GM19397 (cell line): ENCODE data around the gene HDAC8.
"Not testable (repeated sequence)": the region's sequence is repeated elsewhere in the genome, so short reads cannot be mapped to it uniquely, and the experiment has no call there.

Experiments
- ATAC-seq: cut with Tn5 transposase; IDR thresholded peaks from one replicate; pipeline ENCODE4 v1.9.1; 2021; ENCODE audit warnings: mild to moderate bottlenecking, moderate library complexity; ENCODE audit not compliant: unreplicated experiment

The HDAC8 gene

DNA sequence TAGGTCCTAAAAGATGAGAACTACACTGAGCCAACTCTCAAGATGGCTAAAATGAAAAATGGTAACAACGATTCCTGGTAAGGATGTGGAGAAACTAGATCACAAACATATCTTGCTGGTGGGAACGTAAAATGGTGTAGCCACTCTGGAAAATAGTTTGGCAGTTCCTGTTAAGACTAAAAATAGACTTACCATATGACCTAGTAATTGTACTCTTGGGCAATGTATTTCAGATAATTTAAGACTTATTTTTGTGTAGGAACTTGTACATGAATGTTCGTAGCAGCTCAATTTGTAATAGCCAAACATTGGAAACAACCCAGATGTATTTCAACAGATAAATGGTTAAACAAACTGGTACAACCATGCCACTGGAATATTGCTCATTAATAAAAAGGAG, 106.2 kb downstream of the HDAC8 start:
- ATAC-seq: no peak

DNA sequence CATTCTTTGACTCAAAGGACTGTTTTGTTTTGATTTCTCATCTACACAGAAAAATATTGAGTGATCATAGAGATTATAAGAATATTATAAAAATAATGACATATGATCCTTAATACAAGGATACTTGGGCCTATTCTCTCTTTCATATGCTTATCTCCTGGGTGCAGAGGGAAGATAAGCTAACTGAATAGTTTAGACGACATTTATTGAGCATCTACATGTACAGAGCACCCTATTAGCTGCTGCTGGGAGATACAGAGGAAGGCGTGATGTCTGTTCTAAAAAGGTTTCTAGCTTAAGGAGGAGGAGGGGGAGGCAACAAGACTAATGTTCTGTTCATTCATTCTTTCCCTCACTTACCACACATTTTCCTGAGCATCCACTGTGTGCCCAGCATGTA, 106.8 kb downstream of the HDAC8 start:
- ATAC-seq: no peak

DNA sequence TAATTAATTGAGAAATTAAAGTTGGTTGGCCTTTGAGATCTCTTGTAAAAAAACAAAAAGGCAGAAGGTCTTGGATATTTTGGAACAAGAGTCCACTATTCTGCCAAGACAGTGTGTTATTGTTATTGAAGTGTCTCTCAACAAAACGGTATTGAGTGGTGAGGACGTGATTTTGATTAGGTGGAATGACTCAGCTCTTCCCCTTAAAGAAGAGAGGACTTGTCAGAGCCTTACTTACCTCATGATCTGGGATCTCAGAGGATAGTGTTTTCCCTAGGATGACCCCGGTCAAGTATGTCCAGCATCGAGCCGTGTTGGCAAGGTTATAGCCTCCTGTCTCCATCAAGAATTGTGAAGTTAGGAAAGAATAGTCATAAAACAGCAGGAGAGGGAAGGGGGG, 110.9 kb downstream of the HDAC8 start:
- ATAC-seq: no peak

DNA sequence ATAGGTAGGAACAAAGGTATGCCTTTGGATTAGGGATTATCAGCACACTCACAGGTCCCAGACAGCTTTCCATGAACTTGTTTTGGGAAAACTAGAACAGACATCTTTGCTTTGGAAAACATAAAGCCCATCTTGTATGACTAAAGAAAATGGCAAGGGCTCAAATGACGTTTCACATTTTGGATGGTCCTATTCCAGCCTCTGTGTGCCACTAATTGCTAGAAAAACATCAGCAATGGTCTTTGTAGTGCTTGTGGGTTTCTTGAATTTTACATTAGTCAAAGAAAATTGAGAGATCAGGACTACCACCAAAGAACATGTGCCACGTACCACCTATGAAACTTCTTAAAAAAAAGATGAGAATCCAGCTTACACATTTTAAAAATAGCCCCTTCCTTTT, 111.4 kb downstream of the HDAC8 start:
- ATAC-seq: no peak

DNA sequence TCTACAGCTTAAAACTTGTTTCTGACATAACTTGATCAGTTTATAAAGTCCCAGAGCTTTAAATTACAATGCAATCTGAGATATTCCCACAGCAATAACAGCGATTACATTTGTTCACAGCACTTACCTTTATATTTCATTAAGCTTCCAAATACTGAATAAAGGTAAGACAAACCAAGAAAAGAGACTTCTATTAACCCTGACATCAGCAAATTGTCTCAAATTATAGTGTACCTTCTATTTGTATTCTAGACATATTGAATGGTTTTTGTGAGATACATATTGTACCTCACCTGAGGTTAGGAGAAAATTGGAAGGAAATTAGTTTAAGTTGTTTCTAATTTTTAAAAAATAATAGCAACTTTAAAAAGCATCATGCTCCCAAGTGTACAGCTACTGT, 111.9 kb downstream of the HDAC8 start:
- no peak for ATAC-seq

DNA sequence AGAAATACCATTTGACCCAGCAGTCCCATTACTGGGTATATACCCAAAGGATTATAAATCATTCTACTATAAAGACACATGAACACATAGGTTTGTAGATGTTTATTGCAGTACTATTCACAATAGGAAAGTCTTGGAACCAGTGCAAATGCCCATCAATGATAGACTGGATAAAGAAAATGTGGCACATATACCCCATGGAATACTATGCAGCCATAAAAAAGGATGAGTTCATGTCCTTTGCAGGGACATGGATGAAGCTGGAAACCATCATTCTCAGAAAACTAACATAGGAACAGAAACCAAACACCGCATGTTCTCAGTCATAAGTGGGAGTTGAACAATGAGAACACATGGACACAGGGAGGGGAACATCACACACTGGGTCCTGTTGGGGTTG, 123.6 kb downstream of the HDAC8 start:
- not testable (repeated sequence) for ATAC-seq

DNA sequence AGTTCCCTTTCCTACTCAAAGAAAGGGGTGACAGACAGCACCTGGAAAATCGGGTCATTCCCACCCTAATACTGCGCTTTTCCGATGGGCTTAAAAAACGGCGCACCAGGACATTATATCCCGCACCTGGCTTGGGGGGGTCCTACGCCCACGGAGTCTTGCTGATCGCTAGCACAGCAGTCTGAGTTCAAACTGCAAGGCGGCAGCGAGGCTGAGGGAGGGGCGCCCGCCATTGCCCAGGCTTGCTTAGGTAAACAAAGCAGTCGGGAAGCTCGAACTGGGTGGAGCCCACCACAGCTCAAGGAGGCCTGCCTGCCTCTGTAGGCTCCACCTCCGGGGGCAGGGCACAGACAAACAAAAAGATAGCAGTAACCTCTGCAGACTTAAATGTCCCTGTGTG, 131.9 kb downstream of the HDAC8 start:
- not testable (repeated sequence) for ATAC-seq

DNA sequence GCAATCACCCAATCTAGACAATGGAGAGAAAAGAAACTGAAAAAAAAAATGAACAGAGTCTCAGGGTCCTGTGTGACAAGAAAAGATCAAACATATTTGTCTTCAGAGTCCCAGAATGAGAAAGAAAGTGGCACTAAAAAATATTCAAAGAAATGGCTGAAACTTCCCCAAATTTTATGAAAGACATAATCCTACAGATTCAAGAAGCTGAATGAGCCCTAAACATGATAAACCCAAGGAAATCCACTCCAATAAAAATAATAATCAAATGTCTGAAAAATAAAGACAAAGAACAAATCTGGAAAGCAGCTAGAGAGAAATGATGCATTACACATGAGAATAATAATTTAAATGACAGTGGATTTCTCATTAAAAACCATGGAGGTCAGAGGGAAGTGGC, 136.6 kb downstream of the HDAC8 start:
- no peak for ATAC-seq

DNA sequence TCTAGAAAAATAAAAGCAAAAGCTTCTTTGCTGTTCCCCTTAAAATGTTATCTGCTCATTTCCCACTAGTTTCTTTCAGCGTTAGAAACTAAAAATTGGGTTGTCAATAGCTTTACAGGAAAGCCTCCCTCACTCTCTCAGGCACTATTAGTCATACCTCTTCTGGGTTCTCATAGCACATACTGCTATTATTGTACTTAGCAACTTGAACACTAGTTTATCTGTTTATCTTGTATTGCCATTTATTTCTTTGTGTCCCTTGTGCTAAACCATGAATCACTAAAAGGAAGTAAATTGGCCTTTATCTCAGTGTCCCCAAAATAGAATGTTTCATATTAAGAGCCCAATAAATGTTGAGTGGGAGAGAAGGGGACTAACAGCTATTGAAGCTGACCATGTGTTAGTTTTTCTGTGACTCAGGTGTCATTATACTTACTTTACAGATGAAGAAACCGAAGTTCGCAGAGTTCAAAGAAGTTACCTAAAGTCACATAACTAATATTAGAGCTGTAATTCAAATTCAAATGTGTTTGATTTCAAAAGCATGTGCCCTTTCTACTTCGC, 142.2 kb downstream of the HDAC8 start:
- no peak for ATAC-seq

DNA sequence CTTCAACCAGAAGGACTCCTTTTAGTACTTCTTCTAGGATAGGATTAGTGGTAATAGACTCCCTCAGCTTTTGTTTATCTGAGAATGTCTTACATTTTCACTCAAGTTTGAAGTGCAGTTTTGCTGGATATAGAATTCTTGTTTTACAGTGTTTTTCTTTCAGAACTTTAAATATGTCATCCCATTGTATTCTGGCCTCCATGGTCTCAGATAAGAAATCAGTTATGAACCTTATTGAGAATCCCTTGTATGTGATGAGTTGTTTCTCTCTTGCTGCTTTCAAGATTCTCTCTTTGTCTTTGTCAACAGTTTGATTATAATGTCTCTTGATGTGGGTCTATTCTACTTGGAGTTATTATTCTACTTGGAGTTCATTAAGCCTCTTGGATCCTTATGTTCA, 150.8 kb downstream of the HDAC8 start:
- ATAC-seq: no peak

DNA sequence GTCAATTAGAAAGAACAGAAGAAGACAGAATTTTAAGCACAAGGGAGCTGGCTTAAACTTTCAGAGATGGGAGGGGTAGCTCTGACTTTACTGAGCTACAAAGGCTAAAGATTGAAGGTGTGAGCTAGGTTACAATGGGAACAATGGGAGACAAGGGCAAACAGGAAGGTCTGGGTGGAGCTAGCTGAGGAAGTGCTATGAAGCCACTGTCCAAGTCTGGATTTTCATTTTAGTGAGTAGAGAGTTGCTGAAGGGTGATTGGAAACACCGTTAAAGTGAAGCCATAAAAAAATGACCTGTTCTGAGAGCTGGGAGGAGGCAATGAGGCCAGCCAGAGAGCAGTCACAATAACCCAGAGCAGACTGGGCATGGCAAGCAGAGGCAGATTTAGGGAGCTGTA, 162.7 kb downstream of the HDAC8 start:
- no peak for ATAC-seq

DNA sequence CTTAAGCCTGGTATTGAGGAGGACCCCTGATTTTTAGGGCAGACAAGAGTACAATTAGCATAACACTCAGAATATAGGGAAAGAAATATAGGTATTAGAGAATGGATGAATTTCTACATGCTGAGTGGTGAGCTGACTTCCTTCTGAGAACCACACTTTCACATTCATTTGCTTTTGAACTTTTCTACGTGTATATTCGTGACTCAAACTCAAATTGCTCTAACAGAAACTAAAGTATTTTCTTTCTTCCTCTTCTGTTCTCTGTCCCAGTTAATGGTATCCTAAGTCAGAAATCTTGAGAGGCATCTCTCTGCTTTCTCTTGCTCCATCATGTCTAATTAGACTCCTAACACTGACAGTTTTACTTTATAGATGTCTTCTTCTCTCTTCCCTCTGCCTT, 163.8 kb downstream of the HDAC8 start:
- no peak for ATAC-seq

DNA sequence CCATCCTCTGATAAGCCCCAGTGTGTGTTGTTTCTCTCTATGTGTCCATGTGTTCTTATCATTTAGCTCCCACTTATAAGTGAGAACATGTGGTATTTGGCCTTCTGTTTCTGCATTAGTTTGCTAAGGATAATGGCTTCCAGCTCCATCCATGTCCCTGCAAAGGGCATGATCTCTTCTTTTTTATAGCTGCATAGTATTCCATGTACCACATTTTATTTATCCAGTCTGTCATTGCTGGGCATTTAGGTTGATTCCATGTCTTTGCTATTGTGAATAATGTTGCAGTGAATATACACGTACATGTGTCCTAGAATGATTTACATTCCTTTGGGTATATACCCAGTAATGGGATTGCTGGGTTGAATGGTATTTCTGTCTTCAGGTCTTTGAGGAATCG, 167.5 kb downstream of the HDAC8 start:
- not testable (repeated sequence) for ATAC-seq

DNA sequence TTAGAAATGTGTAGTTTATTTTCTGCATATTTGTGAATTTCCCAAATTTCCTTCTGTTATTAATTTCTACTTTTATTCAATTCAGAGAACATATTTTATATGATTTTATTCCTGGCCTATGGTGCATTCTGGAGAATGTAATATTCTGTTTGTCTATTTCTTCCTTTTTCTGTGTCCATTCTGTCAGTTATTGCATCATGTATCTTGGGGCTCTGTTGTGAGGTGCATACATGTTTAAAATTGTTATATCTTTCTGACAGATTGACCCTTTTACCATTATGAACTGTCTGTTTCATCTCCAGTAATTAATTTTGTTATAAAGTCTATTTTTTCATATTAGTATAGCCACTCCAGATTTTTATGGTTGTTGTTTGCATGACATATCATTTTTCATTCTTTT, 170.0 kb downstream of the HDAC8 start:
- no peak for ATAC-seq

DNA sequence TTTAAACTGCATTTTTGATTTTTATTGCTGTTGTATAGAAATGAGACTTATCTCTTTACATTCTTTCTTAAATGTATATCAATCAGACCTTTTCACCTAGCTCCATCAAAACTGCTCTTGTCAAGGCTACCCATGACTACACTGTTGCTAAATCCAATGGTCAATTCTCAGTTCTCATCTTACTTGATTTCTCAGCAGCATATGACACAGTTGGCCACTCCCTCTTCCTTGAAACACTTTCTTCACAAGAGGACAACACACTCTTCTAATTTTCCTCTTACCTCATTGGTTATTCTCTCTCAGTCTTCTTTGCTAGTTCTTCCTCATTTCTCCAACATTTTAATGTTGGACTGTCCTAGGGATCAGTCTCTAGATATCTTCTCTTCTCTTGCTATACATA, 172.8 kb downstream of the HDAC8 start:
- no peak for ATAC-seq

DNA sequence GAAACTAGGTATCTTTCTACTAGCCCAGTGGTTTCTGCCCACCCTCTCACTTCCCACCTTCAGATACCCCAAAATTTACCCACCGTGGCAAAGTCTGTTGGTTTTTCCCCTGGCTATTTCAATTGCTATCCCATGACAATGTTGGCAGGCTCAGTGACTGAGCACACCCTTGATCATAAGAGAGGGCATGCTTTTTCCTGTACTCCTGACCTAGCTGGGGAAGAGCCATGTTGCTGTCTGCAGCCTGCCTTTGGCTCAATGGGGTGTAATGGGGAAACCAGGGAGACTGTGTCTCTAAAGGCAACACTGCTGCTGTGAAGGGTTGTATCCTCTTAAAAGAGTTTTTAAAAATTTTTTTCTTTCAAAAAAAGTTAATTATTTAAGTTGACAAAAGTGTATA, 176.5 kb downstream of the HDAC8 start:
- no peak for ATAC-seq

DNA sequence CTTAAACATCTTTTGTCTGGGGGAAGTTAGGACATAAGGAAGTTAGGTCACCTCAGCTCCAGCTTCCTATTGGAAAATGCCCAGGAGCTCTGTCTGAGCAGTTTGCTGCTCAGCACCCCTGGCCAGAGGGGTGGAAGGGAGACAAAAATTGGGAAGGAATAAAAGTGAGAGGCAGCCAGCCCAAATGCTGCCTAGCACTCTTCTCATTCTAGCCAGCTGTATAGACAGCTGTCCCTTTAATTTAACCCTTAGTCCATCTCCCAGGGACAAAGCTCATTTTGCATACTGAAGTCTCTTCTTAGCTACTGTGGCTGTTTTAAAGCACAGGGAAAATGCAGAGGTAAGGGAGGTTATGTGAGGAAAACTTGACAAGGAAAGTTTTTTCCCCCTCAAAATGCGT, 177.4 kb downstream of the HDAC8 start:
- ATAC-seq: no peak

DNA sequence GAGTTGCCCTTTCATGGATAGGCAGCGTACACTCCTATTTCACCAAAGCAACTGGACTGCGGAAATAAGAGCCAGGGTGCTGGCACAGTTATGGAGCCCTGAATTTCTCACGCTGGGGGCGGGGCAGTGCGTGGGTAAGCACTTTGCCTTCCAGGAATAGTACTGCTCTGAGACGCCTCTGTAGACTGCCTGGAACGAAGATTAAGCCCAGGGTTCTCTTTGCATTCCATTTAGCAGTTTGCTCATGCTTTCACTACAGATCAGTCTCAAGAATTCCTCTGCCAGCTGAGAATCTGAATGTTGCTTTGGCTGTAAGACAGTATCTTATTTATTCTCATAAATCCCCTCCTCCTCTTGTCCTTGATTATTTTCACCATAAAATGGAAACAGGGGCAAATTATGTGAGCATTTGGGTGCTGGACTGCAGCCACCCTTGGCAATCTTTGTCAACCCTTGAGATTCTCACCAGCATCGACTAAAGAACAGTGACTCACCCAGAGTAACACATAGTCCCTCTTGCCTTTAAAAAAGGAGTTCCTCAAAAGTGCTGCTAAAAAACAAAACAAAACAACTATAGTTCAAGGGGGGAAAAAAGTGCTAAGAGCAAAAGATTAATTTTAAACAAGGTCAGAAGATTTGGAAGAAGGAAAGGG, 178.0 kb downstream of the HDAC8 start:
- no peak for ATAC-seq

DNA sequence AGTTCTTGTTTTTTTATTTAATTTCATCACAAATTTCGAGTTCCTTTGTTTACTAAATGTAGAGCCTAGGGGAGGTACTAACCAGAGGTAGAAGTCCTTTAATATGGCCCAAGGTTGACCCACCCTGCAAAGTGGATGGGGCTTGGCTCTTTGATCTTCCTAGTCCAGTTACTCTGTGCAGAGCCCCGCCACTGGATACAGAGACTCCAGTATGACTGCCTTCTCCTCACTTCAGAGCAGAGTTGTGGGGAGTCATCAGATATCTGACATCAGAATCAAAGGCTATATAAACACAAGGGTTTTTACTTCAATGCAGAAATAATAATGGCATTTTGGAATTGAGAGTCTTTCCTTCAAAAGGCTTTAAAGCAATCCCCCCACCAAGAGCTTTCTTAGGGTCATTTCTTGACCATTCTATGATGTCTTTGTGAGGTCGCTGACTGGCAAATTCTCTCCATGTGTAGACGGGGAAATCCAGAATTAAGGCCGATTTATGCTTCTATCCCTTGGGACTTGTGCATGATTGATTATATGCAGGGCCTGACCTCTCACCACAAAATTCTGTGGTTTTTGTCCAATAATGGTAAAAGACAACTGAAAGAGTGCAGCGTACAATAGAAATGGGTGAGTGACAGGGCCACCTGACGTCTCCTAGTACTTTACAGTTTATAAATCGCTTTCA, 178.7 kb downstream of the HDAC8 start:
- no peak for ATAC-seq

DNA sequence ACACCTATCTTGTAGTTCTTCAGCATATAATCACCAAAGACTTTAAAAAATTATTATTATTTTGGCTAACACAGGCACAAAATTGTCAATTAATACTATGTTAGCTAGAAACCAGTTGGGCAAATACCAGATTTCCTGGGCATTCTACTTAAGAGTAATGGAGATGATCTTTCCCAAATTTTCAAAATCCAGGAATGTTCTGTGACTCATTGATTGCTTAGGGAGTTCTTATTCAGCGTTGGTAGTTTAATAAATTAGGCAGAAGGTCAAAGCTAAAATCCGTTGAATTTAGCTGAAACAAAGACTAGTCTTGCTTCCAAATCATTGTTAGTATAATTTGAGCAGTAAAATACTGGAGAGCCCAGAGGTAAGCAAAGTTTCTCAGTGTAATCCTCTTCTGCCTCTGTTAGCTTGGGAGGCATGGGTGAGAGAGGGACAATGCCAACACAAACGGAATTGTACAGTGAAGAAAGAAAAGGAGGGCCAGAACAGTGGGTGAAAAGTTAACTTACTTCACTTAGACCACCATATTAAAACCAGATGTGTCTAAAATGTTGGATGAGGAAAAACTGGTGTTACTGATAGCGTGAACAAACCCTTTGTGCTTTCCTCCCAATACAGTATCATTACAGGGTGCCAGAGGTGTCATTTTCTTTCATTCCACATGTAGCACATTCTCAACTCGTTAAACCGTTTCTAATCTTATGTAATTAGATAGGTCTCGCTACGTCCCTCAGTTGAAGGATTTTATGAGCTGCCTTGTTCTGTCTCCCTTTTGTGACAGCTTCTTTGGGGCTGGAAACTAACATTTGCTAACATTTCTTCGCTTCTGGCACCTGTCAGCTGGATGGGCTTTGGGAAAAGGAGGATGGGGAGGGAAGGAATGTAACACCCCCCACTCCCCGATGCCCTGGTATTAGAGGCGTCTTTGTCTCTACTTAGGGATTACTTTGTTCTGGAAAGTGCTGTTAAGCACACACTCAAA, 179.5 kb downstream of the HDAC8 start:
- no peak for ATAC-seq

DNA sequence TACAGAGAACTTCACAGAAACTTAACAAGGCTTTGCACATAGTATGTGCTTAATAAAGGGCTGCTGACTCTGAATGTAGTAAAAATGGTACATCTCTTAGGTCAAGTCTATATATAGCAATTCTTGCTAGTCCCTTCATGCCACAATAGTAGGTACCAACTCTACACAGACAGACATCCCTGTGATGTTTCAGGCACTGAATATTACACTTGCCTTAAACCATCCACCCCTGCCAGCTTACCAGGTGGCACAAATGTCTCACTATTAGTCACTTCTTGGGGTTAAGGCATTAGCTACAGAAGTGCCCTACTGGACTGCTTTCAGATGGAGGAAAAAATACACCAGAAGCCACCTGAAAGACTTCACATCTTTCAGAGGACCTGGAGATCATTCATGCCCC, 180.6 kb downstream of the HDAC8 start:
- ATAC-seq: no peak
